Activated naive CD4-positive, alpha-beta T cell treated with anti-CD3 and anti-CD28 coated beads, Interleukin-2, amount 50 U/mL, for 16 hours (primary cell): ENCODE results near the gene TLCD3A.
"Not testable (repeated sequence)": the region's sequence is repeated elsewhere in the genome, so short reads cannot be mapped to it uniquely, and the experiment has no call there.

ENCODE experiments used
- DNase-seq: peaks from one replicate; pipeline ENCODE4 v3.0.0-alpha.2; 2020

TLCD3A gene

DNA sequence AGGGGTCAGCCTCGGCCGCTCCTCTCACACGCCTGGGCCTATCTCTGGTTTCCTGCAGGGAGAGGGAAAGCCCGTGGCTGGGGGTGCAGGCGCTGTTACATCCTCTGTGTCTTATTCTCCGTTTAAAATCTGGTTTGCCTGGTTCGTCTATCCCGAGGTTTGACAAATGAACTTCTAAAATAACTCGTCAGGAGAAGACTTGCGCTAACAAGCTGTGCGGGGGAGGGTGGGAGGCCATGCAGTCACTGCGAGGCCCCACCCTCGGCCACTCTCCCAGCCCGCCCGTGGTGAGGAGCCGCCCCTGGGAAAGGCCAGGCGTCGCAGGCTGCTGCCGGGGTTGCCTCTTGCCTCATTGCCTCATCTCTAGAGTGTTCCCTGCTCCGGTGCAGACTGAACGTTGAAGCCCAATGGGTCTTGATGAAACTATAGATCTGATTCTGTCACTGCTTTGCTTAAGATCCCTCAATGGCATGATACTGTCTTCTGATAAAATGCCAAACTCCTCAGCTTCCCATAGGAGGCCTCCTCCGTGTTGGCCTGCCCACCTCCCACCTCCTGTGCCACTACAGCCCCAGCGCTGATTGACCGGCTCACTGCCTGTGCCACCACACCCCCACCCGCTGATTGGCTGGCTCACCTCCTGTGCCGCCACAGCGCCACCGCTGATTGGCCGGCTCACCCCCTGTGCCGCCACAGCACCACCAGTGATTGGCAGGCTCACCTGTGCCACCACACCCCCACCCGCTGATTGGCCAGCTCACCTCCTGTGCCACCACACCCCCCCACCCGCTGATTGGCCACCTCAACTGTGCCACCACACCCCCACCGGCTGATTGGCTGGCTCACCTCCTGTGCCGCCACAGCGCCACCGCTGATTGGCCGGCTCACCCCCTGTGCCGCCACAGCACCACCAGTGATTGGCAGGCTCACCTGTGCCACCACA lies 57.8 kb downstream of the TLCD3A start:
- not testable (repeated sequence) for DNase-seq

DNA sequence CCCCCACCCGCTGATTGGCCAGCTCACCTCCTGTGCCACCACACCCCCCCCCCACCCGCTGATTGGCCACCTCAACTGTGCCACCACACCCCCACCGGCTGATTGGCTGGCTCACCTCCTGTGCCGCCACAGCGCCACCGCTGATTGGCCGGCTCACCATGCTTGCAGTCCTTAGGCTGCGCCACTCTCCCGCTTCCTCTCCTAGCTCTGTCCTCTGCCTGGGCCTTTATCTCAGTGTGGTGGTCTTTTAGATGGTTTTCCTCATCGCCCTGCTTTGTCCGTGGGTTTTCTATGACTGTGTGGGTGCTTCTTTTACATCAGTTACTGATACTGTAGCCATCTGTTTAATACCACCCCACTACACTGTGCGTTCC lies 58.5 kb downstream of the TLCD3A start:
- DNase-seq = not testable (repeated sequence)

DNA sequence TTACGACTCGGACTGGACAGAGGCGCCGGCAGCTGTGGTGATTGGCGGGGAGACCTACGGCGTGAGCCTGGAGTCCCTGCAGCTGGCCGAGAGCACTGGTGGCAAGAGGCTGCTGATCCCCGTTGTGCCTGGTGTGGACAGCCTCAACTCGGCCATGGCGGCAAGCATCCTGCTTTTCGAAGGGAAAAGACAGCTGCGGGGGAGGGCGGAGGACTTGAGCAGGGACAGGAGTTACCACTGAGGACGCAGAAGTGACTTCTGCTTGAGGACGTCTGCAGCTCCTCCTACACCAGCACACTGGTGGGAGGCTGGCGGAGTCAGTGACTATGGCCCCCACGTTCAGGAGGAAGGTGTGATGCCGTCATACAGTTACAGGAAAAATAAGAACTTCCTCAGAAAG lies 59.4 kb downstream of the TLCD3A start:
- no peak for DNase-seq

DNA sequence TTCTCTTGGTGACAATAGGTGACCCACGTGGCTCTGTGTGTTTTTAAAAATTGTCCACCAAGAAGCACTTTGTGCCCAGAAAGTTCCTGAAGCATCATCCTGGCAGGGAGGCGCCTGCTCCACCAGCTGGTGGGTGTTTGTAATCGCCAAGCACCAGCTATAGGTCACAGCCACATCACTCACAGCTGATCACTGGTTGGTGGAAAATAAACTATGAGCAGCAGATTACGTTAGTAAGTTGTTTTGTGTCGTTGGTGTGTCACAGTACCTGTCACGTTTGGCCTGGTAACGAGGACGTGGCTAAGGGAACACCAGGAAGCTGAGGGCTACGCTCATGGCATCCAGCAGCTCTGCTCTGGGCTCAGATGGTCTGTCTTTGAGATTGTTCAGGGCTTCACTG lies 59.9 kb downstream of the TLCD3A start:
- DNase-seq = no peak
